ENCODE data around the gene RNF227.
"Not testable (repeated sequence)": the region's sequence is repeated elsewhere in the genome, so short reads cannot be mapped to it uniquely, and the experiment has no call there.

Gene RNF227

GRCh38 chr17:7915611-7916384 lies at the start of gene RNF227:
RNF227 (minus strand) TSS chr17:7916289; CDS start chr17:7916195, 94 bp downstream.
- H3K4me3 Mint-ChIP-seq, result peak within 1 kb of the TSS; percentile 88
- DNase-seq (peak; percentile 92), ATAC-seq (peak; percentile 83)
- peaks cover 36% of the 10 kb centered on the region for H3K4me1 Mint-ChIP-seq
- peak within 1 kb of the TSS; percentile 90 for H3K27ac Mint-ChIP-seq
- peaks cover 6% of the 10 kb centered on the region for H3K36me3 Mint-ChIP-seq (ENCODE audit: low read depth)
- H3K27me3 Mint-ChIP-seq, result no peaks in the 10 kb centered on the region
- H3K9me3 Mint-ChIP-seq, result no peaks in the 10 kb centered on the region

DNA sequence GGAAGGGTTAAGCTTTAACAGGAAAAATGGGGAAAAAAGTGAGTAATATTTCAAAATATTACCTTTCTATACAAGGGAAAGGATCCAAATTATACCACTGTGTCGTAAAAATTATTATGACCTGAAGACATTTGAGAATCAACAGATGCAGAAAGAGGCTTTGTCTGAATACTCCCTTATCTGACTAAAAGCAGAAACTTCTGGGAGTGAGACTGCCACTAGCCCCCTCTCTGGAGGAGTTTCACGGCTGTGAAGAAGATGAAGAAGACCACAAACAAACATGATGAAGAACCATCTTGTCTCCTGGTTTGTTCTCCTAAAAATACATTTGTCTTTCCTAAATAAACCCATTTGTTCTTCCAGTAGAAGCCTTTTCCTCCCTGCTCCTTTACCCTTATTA lies 45.3 kb upstream of the RNF227 start:
- no peak overlapping the region for H3K4me3 Mint-ChIP-seq
- H3K27me3 Mint-ChIP-seq, result peaks cover 7% of the 10 kb centered on the region
- H3K9me3 Mint-ChIP-seq, result no peaks in the 10 kb centered on the region
- no peaks in the 10 kb centered on the region for H3K4me1 Mint-ChIP-seq
- H3K36me3 Mint-ChIP-seq (ENCODE audit: low read depth), result no peaks in the 10 kb centered on the region
- no peak overlapping the region for H3K27ac Mint-ChIP-seq
- ATAC-seq, result no peak
- no peak for DNase-seq

DNA sequence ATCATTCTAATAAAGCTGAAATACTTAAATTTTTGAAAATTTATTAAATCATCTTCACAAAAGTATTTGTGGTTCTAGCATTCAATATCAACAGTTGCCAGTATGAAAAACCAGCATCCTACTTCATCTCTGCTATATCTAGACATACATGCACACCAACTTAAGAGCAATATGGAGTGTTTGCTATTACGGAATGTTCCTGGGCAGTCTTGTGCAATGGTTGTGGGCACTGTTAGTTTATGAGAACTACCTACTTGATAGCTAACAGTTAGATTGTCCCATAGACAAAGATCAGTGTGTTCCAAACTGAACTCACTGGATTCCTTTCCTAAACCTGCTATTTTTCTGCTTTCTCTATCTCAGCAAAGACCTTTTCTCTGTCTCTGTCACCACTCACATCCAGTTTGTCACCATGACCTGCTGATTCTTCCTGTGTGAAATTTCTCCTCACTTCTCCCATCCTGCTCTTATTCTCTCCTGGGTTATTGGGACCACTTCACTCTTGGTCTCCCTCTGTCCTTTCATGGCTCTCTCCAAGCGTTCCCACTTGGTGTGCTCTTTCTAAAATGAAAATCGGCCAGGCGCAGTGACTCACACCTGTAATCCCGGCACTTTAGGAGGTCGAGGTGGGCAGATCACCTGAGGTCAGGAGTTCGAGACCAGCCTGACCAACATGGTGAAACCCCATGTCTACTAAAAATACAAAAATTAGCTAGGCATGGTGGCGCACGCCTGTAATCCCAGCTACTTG lies 43.6 kb upstream of the RNF227 start:
- peaks cover 7% of the 10 kb centered on the region for H3K27me3 Mint-ChIP-seq
- no peak overlapping the region for H3K4me3 Mint-ChIP-seq
- H3K36me3 Mint-ChIP-seq (ENCODE audit: low read depth), result no peaks in the 10 kb centered on the region
- no peak overlapping the region for H3K27ac Mint-ChIP-seq
- ATAC-seq (no peak), DNase-seq (no peak)
- H3K4me1 Mint-ChIP-seq, result no peaks in the 10 kb centered on the region
- no peaks in the 10 kb centered on the region for H3K9me3 Mint-ChIP-seq

DNA sequence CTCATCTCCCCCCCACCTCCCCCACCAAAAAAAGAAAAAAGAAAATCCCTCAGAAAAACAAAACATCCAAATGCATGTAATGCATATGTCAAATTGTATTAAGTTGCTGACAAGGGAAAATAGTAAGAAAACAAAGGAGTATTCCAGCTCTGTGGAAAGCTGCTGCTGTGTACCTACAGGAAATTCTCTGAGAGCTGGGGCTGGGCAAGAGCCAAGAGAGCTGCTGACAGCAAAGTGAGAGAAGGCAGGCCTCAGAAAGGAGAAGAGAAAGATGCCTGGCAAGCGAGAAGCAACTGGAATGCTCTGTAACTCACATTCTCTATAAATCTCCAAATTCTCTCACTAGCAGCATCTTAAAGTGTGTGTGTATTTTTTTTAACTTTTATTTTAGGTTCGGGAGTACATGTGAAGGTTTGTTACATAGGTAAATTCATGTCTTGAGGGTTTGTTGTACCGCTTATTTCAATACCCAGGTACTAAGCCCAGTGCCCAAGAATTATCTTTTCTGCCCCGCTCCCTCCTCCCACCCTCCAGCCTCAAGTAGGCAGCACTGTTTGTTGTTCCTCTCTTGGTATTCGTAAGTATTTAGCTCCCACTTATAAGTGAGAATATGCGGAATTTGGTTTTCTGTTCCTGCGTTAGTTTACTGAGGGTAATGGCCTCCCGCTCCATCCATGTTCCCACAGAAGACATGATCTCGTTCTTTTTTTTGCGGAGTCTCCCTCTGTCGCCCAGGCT lies 40.3 kb upstream of the RNF227 start:
- no peak overlapping the region for H3K4me3 Mint-ChIP-seq
- no peak for DNase-seq
- H3K27me3 Mint-ChIP-seq, result peaks cover under 1% of the 10 kb centered on the region
- H3K36me3 Mint-ChIP-seq (ENCODE audit: low read depth), result peaks cover 1% of the 10 kb centered on the region
- peaks cover 5% of the 10 kb centered on the region for H3K4me1 Mint-ChIP-seq
- ATAC-seq, result no peak
- no peak overlapping the region for H3K27ac Mint-ChIP-seq
- no peaks in the 10 kb centered on the region for H3K9me3 Mint-ChIP-seq

DNA sequence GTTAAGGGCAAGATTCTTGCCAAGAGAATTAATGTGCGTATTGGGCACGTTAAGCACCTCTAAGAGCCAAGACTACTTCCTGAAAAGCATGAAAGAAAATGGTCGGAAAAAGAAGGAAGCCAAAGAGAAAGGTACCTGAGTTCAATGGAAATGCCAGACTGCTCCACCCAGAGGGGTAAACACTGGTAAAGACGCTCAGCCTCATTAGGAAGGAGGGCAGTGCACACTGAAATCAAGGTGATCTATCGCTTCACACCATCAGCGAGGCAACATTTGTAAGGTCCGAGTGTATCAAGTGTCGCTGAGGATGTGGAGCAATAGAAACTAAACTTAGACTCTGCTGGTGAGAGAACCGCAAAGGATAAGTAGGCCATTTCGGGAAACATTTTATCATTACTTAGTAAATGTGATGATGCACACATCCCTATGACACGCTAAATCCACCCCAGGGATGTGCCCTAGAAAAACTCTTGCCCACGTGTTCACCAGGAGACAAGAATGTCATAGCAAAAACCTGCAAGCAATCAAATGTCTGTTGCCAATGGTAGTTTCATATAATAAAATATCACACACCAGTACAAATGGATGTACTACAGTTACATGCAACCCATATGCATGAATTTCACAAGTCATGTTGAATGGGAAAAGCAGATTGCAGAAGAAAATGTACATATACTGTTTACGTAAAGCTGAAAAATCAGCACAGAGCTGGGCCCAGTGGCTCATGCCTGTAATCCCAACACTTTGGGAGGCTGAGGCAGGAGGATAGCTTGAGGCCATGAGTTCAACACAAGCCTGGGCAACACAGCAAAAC lies 39.5 kb upstream of the RNF227 start:
- Mint-ChIP-seq H3K9me3 (no peaks in the 10 kb centered on the region), H3K27me3 (no peaks in the 10 kb centered on the region), H3K4me1 (peaks cover 11% of the 10 kb centered on the region), H3K36me3 (ENCODE audit: low read depth) (peaks cover 3% of the 10 kb centered on the region), H3K4me3 (no peak overlapping the region), H3K27ac (no peak overlapping the region)
- ATAC-seq, result no peak
- no peak for DNase-seq

DNA sequence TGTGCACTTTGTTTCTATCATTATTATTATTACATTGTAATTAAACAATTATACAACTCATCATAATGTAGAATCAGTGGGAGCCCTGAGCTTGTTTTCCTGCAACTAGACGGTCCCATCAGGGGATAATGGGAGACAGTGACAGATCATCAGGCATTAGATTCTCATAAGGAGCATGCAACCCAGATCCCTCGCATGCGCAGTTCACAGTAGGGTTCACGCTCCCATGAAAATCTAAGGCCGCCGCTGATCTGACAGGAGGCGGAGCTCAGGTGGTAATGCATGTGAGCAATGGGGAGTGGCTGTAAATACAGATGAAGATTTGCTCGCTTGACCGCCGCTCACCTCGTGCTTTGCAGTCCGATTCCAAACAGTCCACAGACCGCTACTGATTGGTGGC lies 37.2 kb upstream of the RNF227 start:
- DNase-seq, ATAC-seq, H3K27me3 Mint-ChIP-seq, H3K27ac Mint-ChIP-seq, H3K9me3 Mint-ChIP-seq, H3K4me3 Mint-ChIP-seq: not testable (repeated sequence)
- Mint-ChIP-seq H3K4me1 (peaks cover 13% of the 10 kb centered on the region), H3K36me3 (ENCODE audit: low read depth) (peaks cover 19% of the 10 kb centered on the region)

DNA sequence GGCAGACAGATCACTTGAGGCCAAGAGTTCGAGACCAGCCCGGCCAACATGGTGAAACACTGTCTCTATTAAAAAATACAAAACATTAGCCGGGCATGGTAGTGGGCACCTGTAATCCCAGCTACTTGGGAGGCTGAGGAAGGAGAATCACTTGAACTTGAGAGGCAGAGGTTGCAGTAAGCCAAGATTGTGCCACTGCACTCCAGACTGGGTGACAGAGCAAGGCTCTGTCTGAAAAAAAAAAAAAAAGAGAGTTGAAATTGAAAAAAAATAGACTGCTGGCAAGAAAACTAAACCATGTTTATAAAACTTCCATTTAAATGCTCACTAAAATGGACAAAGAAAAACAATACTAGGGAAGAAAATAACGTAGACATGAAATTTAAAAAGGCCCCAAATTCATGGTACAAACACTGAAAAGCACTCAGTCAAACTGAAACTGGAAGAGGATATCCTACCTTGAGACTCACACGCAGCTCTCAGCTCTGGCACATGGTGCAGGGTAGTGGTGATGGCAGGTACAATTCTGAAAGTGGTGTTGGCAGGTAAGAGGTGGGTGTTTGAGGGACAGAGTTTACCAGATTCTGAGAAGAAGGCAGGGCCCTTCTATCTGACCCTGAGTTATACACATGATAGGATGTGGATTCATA lies 35.2 kb upstream of the RNF227 start:
- DNase-seq (peak; percentile 20), ATAC-seq (peak; percentile 89)
- Mint-ChIP-seq H3K27me3 (no peaks in the 10 kb centered on the region), H3K36me3 (ENCODE audit: low read depth) (peaks cover 35% of the 10 kb centered on the region), H3K4me3 (peak overlapping the region; percentile 15), H3K9me3 (no peaks in the 10 kb centered on the region), H3K27ac (peak overlapping the region; percentile 76), H3K4me1 (peaks cover 13% of the 10 kb centered on the region)

- no peak for ATAC-seq
Observed at GRCh38 chr17:7950578-7950977, 34.5 kb upstream of the RNF227 start.

DNA sequence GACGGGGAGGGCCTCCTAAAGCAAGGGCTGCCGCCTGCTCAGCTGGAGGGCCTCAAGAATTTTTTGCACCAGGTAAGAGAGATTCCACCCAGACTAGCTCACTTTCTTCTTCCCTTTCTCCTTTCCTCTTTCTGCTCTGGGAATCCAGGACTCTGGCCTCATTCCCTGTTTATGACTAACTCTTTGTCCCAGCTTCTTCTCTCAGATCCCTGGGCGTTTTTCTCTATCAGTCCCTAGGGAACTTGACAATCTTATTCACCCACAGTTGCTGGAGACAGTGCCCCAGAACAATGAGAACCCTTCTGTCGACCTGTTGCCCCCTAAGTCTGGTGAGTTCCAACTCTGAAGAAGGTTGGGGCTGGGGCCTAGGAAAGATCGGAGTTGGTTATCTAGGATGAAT lies 31.6 kb upstream of the RNF227 start:
- Mint-ChIP-seq H3K27me3 (no peaks in the 10 kb centered on the region), H3K36me3 (ENCODE audit: low read depth) (peaks cover 58% of the 10 kb centered on the region), H3K27ac (no peak overlapping the region), H3K9me3 (no peaks in the 10 kb centered on the region), H3K4me1 (peaks cover 13% of the 10 kb centered on the region), H3K4me3 (no peak overlapping the region)
- no peak for DNase-seq
- ATAC-seq, result no peak

More at GRCh38 chr17:7950578-7950977, 34.5 kb upstream of the RNF227 start:
- no peak for DNase-seq
- Mint-ChIP-seq H3K36me3 (ENCODE audit: low read depth) (peaks cover 40% of the 10 kb centered on the region), H3K4me1 (peaks cover 13% of the 10 kb centered on the region), H3K27me3 (no peaks in the 10 kb centered on the region), H3K9me3 (no peaks in the 10 kb centered on the region), H3K4me3 (no peak overlapping the region), H3K27ac (no peak overlapping the region)

GRCh38 chr17:7946441-7946840 lies 30.4 kb upstream of the RNF227 start:
- H3K27me3 Mint-ChIP-seq, result no peaks in the 10 kb centered on the region
- H3K9me3 Mint-ChIP-seq, result no peaks in the 10 kb centered on the region
- no peak for ATAC-seq

GRCh38 chr17:7945651-7946050 lies 29.6 kb upstream of the RNF227 start:
- Mint-ChIP-seq H3K9me3 (no peaks in the 10 kb centered on the region), H3K36me3 (ENCODE audit: low read depth) (peaks cover 69% of the 10 kb centered on the region), H3K27ac (no peak overlapping the region)

More at GRCh38 chr17:7946441-7946840, 30.4 kb upstream of the RNF227 start:
- H3K4me3 Mint-ChIP-seq, result no peak overlapping the region
- peaks cover 9% of the 10 kb centered on the region for H3K4me1 Mint-ChIP-seq
- H3K36me3 Mint-ChIP-seq (ENCODE audit: low read depth), result peaks cover 65% of the 10 kb centered on the region
- no peak for DNase-seq
- no peak overlapping the region for H3K27ac Mint-ChIP-seq

DNA sequence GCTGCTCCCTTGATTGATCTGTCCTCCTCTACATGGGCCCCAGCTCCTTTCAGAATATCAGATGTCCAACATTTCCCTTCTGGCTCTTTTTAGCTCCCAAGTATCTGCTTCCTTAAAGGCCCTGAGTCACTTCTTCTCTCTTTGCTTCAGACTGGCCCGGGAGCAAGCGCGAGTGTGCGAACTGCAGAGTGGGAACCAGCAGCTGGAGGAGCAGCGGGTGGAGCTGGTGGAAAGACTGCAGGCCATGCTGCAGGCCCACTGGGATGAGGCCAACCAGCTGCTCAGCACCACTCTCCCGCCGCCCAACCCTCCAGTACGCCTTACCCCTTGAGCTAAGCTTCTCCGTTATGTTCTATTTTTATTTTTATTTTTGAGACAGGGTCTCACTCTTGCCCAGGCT lies 28.2 kb upstream of the RNF227 start:
- DNase-seq (no peak), ATAC-seq (no peak)
- H3K27ac Mint-ChIP-seq, result no peak overlapping the region
- no peaks in the 10 kb centered on the region for H3K4me1 Mint-ChIP-seq
- peaks cover 70% of the 10 kb centered on the region for H3K36me3 Mint-ChIP-seq (ENCODE audit: low read depth)
- no peak overlapping the region for H3K4me3 Mint-ChIP-seq
- H3K27me3 Mint-ChIP-seq, result no peaks in the 10 kb centered on the region
- no peaks in the 10 kb centered on the region for H3K9me3 Mint-ChIP-seq

More at GRCh38 chr17:7945651-7946050, 29.6 kb upstream of the RNF227 start:
- H3K4me1 Mint-ChIP-seq, result peaks cover 2% of the 10 kb centered on the region
- no peak overlapping the region for H3K4me3 Mint-ChIP-seq
- H3K27me3 Mint-ChIP-seq, result no peaks in the 10 kb centered on the region
- ATAC-seq, result no peak
- no peak for DNase-seq

DNA sequence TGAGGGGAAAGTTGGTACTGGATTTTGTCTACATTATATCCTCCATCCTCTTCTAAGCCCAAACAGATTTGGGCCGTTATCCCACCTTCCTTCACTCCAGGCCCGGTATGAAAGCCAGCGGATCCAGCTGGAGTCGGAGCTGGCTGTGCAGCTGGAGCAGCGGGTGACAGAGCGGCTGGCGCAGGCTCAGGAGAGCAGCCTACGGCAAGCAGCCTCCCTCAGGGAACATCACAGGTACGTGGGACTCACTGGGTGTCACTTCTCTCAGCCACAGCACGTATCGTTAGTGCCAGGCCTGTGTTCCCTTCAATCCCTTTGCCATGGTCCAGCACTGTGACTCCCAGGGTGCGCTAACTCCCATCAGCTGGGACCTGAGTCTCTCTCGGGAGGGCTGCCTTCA lies 27.2 kb upstream of the RNF227 start:
- Mint-ChIP-seq H3K36me3 (ENCODE audit: low read depth) (peaks cover 67% of the 10 kb centered on the region), H3K27ac (no peak overlapping the region), H3K4me1 (no peaks in the 10 kb centered on the region), H3K27me3 (no peaks in the 10 kb centered on the region), H3K4me3 (no peak overlapping the region), H3K9me3 (no peaks in the 10 kb centered on the region)
- ATAC-seq (no peak), DNase-seq (no peak)
